ENCODE data around the gene ARHGAP24. TPM values are rescaled to one million over a fixed set of nuclear protein-coding genes. Genes with fewer than 3 reads are reported as not detected.

ARHGAP24 gene
- polyA plus RNA-seq, 1 of the 3 experiments (the other 2 are of a cell fraction) = 1.4 TPM

GRCh38 chr4:86007042-86007441 lies 532.1 kb downstream of the ARHGAP24 start:
- no peaks in the 10 kb centered on the region for H3K9me2 ChIP-seq
- no peak for DNase-seq
- no peaks in the 10 kb centered on the region for H3K36me3 ChIP-seq (replicated peaks in 1 of 2; ENCODE audit: control insufficient read depth in 1 of 2, insufficient read depth in 2 of 2, low read length in 1 of 2)
- CTCF ChIA-PET = interaction anchor here (1.3 kb wide), 1 partner anchor 210 kb away, joined by 3 read pairs; no protein-coding TSS in a partner anchor
- H3K27me3 ChIP-seq (ENCODE audit: insufficient read depth) = no peaks in the 10 kb centered on the region
- no peak overlapping the region for H3K9ac ChIP-seq
- TF ChIP-seq, protein P1, sequence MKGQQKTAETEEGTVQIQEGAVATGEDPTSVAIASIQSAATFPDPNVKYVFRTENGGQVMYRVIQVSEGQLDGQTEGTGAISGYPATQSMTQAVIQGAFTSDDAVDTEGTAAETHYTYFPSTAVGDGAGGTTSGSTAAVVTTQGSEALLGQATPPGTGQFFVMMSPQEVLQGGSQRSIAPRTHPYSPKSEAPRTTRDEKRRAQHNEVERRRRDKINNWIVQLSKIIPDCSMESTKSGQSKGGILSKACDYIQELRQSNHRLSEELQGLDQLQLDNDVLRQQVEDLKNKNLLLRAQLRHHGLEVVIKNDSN (IDR thresholded peaks at IDR 0.05; ENCODE audit: borderline replicate concordance, low read depth) = no peak
- TF ChIP-seq IRF3 (IDR thresholded peaks at IDR 0.05; ENCODE audit: low read depth, low read length) (no peak), RAD21 (IDR thresholded peaks at IDR 0.05; ENCODE audit: low read length) (no peak), NRF1 (IDR thresholded peaks at IDR 0.05; ENCODE audit: low read depth, low read length) (no peak), CTCF (IDR thresholded peaks at IDR 0.05) (no peak), POLR2AphosphoS5 (IDR thresholded peaks at IDR 0.05; ENCODE audit: low read depth, low read length) (no peak), RFX5 (IDR thresholded peaks at IDR 0.05; ENCODE audit: low read length) (no peak), PBX3 (IDR thresholded peaks at IDR 0.05) (no peak), GATA2 (CRISPR knock-in tag; IDR thresholded peaks at IDR 0.05) (no peak), MEF2A (IDR thresholded peaks at IDR 0.05; ENCODE audit: borderline replicate concordance, low read depth) (no peak), TAF1 (IDR thresholded peaks at IDR 0.05; ENCODE audit: borderline replicate concordance, low read depth, low read length) (no peak), EP300 (IDR thresholded peaks at IDR 0.05; ENCODE audit: borderline replicate concordance in 1 of 2, low read depth in 1 of 2, low read length in 1 of 2) (no peak), USF2 (IDR thresholded peaks at IDR 0.05; ENCODE audit: borderline replicate concordance, low read depth, low read length) (no peak), ZBTB33 (IDR thresholded peaks at IDR 0.05; ENCODE audit: borderline replicate concordance, low read depth) (no peak), RCOR1 (IDR thresholded peaks at IDR 0.05; ENCODE audit: low read length) (no peak), FOXJ3 (CRISPR knock-in tag; IDR thresholded peaks at IDR 0.05) (no peak), NFIC (IDR thresholded peaks at IDR 0.05; ENCODE audit: borderline replicate concordance) (no peak)
- TF ChIP-seq, protein P2, sequence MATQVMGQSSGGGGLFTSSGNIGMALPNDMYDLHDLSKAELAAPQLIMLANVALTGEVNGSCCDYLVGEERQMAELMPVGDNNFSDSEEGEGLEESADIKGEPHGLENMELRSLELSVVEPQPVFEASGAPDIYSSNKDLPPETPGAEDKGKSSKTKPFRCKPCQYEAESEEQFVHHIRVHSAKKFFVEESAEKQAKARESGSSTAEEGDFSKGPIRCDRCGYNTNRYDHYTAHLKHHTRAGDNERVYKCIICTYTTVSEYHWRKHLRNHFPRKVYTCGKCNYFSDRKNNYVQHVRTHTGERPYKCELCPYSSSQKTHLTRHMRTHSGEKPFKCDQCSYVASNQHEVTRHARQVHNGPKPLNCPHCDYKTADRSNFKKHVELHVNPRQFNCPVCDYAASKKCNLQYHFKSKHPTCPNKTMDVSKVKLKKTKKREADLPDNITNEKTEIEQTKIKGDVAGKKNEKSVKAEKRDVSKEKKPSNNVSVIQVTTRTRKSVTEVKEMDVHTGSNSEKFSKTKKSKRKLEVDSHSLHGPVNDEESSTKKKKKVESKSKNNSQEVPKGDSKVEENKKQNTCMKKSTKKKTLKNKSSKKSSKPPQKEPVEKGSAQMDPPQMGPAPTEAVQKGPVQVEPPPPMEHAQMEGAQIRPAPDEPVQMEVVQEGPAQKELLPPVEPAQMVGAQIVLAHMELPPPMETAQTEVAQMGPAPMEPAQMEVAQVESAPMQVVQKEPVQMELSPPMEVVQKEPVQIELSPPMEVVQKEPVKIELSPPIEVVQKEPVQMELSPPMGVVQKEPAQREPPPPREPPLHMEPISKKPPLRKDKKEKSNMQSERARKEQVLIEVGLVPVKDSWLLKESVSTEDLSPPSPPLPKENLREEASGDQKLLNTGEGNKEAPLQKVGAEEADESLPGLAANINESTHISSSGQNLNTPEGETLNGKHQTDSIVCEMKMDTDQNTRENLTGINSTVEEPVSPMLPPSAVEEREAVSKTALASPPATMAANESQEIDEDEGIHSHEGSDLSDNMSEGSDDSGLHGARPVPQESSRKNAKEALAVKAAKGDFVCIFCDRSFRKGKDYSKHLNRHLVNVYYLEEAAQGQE (IDR thresholded peaks at IDR 0.05; ENCODE audit: low read depth, low read length) = no peak
- no peaks in the 10 kb centered on the region for H4K20me1 ChIP-seq (ENCODE audit: insufficient read depth)
- no peak overlapping the region for H3K4me2 ChIP-seq
- POLR2A ChIA-PET = no interaction called here
- 83% methylated on average over 6 of the region's 6 CpGs for WGBS (ENCODE audit: low lambda C conversion rate)
- H3K9me3 ChIP-seq = no peaks in the 10 kb centered on the region
- H3K4me1 ChIP-seq (ENCODE audit: control insufficient read depth in 1 of 2, insufficient read depth in 2 of 2, low read depth in 1 of 2, low read length in 1 of 2) = no peaks in the 10 kb centered on the region
- H3K79me2 ChIP-seq (ENCODE audit: insufficient read depth) = no peaks in the 10 kb centered on the region
- H2AFZ ChIP-seq (ENCODE audit: low read depth) = no peak overlapping the region
- no peak overlapping the region for H3K4me3 ChIP-seq (ENCODE audit: low read depth in 2 of 2, low read length in 1 of 2)
- H3F3A ChIP-seq (replicated peaks; ENCODE audit: insufficient read depth) = peaks cover 6% of the 10 kb centered on the region
- H3K27ac ChIP-seq (ENCODE audit: low read depth in 2 of 2, low read length in 1 of 2) = no peak overlapping the region

Measured in SK-N-SH (cell line).